Measurements from ENCODE around the gene RASSF6.
A peak's percentile ranks its signal among the peaks of the same experiment; 100 is the strongest.
"Not testable (repeated sequence)": the region's sequence is repeated elsewhere in the genome, so short reads cannot be mapped to it uniquely, and the experiment has no call there.

RASSF6 gene

DNA sequence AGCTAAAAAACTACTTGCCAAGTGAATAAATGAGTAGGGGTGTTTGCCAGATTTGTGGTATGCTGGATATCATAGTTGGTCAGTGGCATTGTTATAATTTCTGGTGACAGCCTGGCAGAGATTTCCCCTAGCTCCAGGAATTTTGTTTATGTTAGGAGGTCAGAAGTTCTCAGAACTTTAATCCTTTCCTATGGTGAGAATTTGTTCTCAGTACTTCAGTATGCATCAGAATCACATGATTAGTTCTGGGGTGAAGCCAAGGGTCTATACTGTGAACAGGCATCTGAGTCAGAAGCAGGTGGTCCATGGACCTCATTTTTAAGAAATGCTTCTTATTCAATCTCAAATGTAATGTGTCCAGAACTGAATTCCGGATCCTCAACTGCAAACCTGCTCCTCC, 10.5 kb downstream of the RASSF6 start:
- peak; percentile 74 for DNase-seq (ENCODE audit: low read depth)

DNA sequence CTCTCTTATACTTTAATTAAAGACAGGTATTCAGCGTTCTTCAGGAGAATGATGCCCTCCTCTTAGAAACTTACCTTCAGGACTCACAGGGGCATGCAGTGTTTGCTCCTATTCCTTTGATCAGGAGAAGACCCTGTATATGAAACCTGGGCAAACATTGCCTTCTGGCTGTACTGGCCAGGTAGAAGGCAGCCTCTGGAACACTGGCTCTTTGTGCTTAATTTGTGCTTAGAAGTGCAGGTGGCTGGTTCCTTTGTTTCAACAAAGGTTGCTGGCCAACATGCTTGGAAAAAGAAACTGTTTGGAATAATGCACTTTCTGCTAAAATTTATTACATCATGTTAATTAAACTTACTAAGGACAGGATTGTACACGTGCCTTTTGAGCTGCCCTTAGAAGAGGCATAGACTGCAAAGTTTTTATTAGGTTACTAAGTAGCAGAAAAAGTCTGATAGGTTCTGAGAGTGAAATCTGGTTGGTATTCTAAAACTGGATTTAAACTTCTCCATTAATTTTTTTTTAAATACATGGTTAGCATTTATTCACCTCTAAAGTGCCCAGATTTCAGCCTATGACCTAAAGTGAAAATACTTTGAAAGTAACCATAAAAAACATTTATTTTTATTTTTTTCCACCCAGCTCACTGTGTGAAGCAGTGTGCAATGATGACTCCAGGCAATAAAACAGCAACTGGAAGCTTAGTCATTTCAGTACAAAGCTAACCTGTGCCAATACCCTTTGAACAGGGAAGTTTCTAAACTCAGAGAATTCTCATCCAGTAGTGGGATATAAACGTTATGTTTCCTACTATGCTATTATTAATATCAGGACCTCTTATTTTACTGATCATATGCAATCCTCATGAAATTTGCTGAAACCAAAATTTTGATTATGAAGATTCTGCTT, 11.3 kb downstream of the RASSF6 start:
- no peak for DNase-seq (ENCODE audit: low read depth)

DNA sequence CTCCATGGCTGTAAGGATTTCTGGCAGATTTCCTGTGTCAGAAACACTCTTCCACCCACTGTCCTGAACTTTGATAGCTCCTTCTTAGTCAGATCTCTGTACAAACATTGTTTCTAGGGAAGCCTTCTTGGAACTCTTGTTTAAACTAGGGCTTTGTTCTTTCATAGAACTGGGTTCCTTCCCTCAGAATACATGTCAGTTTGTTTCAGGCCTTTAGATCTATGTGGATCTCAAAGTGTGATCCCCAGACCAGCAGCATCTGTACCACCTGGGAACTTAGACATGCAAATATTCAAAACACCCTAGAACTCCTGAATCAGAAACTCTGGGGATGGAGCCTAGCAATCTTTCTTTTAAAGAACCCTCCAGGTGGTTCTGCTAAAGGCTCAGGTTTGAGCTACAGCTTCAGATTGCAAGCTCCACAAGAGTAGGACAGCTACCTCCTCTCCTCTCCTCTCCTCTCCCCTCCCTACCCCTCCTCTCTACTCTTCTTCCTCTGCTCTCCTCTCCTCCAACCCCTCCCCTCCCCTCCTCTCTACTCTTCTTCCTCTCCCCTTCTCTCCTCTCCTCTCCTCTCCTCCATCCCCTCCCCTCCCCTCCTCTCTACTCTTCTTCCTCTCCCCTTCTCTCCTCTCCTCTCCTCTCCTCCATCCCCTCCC, 12.7 kb downstream of the RASSF6 start:
- DNase-seq (ENCODE audit: low read depth): no peak

DNA sequence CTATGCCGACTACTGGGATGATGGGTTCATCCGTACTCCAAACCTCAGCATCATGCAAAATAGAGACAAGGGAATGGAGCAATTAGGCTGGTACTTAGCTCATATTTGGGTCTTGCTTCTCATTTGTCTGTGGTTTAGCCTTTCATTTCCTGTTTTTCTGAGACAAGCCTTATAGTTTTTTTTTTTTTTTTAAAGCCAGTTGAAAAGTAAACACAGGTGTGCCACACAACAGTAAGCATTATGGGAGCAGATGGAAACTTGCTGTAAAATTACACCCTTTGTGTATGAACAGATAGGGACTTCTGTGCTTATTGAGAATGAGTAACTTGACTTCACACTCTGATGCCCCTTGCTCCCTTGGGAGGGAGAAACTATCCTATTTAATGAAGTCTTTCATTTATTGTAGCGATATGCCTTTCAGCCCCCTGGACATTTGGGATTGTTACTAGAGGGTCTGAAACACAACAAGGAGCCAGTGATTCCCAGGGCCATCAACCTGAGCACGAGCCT, 13.7 kb downstream of the RASSF6 start:
- no peak for DNase-seq (ENCODE audit: low read depth)

DNA sequence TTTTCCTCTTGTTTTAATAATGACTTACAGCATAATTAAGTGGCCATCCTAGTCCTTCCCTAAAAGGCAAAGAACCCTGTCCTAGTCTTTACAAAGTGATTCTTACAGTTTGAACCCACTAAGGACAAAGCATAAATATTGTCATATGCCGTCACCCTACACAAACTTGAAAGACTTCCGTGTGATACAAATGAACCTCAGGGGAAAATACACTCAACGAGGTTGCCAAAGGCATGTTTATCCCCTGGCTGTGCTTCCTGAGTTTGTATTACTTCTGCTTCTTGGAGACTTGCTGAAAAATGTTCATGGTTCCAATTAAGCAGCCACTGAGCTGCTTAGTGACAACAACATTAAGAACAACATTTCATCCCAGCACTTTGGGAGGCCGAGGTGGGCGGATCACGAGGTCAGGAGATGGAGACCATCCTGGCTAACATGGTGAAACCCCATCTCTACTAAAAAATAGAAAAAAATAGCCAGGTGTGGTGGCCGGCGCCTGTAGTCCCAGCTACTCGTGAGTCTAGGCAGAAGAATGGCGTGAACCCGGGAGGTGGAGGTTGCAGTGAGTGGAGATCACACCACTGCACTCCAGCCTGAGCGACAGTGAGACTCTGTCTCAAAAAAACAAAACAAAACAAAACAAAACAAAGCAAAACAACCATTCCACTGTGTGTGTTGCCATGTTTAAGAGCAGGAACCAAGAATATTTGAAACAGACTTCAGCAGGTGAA, 16.2 kb downstream of the RASSF6 start:
- no peak for DNase-seq (ENCODE audit: low read depth)

DNA sequence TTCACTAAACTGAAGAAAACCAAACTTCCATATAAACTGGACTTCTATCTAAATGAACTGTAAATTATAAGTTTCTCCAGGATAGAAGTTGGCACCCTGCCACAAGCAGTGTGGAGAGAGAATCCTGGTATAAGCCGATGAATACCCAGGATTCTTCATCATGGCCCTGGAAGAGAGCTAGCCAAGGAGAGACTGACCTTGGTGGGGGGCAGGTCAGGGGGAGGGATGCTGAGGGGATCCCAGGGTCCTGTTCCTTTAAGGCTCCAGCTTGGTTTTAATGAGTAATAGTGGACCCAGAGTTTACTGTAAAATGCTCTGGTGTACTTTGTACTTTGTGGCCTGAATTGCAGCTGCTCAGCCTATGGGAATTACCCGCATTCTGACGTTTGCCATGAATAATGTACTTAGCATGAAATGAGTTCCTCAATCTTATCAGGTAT, 16.9 kb downstream of the RASSF6 start:
- peak; percentile 81 for DNase-seq (ENCODE audit: low read depth)

DNA sequence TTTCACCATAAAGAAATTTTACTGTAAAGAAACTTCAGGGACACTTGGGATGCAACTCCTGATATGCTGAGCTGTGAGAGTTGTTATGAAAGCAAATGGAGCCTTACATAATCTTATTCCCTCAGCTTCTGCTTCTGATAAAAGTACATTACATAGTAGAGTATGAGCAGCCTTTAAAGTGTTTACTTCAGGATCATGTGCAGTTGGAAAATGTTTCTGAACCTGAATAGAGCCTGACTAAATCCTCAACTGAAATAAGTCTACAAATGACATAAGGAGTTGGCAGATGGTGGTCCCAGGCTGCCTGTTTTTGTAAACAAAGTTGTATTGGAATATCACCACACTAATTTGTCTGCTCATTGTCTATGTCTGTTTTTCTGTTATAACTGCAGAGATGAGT, 19.3 kb downstream of the RASSF6 start:
- DNase-seq (ENCODE audit: low read depth): no peak

DNA sequence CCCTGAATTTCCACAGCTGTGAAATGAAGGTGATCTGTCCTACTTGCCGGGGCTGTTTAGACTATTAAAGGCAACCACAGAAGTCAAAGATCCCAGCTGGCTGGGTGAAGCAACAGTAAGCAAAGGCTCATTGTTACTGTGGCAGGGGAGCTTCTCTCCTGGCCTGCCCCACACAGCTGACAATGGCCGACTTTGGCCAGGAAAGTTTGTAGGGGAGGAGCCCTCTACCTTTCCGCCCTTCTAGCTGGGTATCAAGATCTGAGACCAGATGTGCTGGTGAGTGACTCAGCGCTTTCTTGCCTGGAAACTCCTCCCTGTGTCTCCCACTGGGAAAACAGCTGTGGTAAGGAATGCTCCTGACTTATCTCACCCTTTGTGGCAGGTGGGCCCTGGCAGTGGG, 21.1 kb downstream of the RASSF6 start:
- DNase-seq (ENCODE audit: low read depth): no peak

DNA sequence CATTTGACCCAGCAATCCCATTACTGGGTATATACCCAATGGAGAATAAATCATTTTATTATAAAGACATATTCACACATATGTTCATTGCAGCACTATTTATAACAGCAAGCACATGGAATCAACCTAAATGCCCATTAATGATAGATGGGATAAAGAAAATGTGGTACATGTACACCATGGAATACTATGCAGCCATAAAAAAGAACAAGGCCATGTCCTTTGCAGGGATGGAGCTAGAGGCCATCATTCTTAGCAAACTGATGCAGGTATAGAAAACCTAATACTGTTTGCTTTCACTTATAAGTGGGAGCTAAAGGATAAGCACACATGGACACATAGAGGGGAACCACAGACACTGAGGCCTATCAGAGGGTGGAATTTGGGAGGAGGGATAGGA, 22.6 kb downstream of the RASSF6 start:
- DNase-seq (ENCODE audit: low read depth): no peak

DNA sequence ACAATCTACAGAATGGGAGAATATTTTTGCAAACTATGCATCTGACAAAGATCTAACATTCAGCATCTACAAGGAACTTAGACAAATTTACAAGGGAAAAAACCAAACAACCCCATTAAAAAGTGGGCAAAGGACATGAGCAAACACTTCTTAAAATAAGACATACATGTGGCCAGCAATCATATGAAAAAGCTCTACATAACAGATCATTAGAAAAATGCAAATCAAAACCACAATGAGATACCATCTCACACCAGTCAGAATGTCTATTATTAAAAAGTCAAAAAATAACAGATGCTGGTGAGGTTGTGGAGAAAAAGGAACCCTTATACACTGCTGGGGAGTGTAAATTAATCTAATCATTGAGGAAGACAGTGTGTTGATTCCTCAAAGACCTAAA, 23.1 kb downstream of the RASSF6 start:
- DNase-seq (ENCODE audit: low read depth): not testable (repeated sequence)

DNA sequence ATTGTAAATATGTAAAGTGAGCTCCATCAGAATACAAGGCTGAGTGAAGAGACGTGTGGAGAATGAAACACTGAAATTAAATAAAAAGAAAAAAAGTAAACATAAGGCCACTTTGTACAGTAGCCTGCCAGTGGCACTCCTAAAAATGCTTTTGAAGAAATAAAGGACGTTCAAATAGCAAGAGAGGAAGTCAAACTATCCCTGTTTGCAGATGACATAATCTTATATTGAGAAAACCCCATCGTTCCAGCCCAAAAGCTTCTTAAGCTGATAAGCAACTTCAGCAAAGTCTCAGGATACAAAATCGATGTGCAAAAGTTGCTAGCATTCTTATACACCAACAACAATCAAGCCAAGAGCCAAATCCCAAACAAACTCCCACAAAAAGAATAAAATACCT, 24.2 kb downstream of the RASSF6 start:
- no peak for DNase-seq (ENCODE audit: low read depth)

DNA sequence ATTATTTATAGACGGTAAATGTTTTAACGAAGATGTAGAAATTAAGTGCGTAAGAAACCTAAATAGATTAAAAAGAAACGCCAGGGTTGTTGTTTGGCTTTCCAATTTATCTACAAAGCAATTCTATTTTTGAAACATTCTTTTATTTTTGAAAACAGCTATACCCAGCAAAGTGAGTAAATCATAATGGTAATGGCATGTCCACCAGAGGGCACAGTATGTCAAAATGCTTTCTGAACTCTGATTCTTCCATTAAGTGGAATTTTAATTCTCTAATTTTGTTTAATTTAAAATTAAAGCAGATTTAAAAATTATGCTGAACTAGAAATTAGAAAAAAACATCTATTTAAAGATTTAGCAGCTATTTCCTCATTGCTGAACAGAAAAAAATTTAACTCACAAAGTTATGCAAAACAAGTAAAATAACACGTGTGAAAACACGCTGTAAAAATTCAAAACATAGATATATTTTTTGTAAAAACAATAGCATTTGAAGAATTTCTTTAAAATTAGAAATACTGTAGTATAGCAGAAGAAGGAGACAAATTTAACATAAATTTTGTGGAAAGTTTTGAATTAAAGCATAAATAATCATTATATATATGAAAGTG, 26.5 kb downstream of the RASSF6 start:
- no peak for DNase-seq (ENCODE audit: low read depth)

DNA sequence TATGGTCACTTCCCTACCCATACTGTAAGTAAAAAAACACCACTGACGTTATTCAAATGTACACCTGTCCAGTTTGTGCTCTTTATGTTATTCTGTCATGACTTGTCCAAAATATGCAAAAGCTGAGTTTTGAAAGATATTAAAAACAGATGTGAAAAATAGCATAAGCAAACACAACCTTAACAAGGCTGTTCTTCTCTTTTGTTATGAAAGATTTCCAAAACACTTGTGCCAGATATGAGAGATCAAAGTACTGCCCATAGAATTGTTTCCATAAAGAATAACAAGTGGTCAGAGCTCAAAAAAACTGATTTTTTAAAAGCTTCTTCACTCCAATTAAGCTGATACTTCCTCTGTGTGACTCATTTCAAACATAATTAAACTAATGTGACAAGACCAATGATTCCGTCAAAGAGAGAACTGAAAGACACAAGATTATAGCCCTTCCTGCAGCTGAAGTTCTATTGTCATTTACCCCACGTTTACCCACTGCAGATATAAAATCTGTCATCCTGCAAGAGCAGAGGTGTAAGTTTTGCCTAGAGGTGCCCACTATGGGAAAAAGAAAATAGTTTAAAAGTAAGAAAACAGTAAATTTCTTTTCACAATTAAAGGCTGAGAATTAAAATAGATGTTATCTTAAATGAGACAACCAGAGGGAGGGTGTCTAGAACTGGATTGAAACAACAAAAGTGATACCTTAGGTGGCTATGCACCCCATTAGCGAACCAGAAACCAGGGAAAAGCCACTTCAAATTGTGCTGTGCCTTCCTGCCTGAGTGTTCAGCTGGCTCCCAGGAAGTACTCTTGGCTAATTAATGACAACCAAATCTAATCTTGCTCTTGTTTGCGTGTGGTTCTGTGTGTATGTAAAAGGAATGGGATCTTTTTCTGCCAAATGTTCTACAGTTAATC, 30.1 kb downstream of the RASSF6 start:
- no peak for DNase-seq (ENCODE audit: low read depth)

DNA sequence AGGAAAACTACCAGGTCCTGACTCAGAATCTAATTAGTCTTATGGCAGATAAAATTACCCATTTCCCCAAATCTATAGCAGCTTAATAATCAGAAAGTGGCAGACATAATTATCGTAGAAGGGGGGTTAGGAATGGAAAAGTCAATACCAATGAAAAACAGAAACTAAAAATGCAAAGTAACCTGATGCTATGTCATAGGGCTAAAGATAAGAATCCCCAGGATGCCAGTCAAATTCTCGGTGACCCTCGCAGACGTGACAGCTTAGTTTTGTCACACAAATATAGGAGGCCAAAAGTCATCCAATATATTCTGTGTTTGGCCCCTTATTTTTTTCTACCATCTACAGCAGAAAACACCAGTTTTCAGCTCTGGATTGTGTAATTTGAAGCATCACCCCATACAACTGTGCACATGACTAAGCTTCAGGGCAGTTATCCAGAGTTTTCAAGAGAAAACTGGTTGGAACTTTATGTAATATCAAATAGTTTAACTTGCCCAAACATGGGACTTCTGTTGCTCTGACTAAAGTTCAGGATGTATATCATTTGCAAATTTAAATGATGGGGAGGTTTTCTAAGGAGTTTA, 30.9 kb downstream of the RASSF6 start:
- DNase-seq (ENCODE audit: low read depth): no peak

DNA sequence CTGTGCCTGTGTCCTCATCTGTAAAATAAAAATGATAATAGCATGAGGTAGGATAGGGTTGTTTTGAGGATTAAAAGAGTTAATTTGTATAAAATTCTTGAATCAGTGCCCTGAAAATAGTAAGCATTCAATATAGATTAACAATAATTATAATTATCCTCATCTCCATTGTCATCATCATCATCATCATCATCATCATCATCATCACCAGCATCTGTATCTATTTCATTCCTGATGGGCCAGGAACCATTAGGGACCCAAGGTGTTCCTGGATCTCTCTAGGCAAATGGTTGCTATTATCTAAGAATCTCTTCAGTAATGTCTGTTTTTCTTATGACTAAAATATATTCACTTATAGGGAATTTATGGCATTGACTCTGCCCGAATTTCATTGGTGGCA, 31.6 kb downstream of the RASSF6 start:
- DNase-seq (ENCODE audit: low read depth): no peak

DNA sequence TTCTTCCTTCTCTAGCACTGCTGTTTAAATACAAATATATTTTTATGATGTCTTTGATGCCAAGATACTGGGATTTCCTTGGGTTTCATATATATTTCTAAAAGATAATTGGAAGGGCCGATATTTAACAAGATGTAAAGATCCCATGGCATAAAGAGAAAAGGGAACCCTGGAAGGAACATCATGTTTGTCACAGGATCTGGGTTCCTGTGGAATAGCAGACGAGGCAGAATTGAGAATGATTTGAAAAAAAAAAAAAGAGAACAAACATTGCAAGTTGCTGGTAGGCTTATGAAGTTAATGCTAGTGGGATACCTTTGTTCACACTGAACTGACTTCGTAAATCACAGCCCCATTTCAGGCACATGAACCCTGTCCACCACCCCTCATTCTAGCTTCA, 33.6 kb downstream of the RASSF6 start:
- DNase-seq (ENCODE audit: low read depth): no peak

DNA sequence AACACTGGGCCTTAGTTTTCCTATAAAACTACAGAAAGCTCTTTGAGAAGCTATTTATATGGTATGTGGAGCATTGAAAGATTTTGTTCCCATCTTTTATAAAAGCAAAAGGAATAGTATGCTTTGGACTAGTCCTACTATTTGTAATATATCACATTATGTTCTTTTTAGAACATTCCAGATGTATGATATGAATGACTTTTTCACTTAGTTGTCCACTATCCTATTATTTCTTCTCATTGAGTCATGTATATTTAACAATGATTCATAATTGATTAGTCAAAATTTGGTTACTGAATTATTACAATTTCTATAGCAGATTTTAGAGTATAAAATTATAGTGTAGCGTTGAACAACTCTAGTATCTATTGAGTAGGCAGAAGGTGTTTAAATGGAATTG, 34.2 kb downstream of the RASSF6 start:
- no peak for DNase-seq (ENCODE audit: low read depth)

DNA sequence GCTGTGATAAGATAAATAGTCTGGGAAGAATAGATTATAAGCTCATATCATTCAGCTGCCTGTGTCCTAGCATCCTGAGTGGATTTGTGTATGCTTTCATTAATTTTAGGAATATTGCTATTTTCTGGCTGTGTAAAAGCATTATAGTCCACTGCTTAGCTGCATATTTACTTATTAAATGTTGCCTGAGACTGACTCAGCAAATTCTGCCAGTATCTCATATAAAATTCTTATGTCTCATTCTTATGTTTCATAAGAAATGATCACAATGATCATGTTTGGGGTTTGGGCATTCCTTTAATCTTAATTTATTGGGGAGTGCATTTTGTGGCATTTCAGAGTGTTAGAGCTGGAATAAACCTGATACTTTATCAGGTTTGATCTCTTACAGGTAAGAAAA, 34.9 kb downstream of the RASSF6 start:
- DNase-seq (ENCODE audit: low read depth): no peak

DNA sequence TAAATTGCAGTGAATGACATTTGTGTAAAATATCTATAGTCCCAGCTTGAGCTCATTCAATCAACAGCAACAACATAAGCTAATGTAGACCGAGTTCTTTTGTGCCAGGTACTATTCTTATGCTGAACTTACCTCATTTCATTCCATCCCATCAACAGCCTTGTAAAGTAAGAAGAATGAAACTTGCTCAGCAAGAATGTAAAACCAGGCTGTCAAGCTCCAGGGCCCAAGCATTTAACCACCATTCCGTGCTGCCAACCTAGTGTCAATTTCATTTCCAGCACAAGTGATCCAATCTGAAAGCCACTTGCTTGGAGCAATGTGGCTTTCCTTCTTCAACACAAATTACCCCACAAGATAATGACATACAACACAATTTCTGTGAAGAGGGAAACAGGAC, 36.6 kb downstream of the RASSF6 start:
- no peak for DNase-seq (ENCODE audit: low read depth)

DNA sequence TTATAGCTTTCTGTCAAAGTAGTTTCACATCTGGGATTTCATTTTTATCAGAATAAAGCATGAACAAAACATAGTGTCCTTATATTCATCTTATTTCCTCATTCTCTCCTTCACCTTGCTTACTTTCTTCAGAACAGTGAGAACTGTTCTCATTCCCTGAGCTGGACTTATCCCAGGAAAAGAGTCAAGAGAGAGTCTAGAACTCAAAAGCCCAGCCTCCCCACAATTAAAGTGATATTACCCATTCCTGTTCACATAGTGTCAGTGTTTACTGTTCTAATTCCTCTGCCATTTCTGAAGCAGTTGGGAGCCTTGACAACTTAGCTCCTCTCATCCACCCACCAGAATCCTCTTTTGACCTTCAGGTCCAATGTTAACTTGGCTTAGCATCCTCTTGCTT, 42.9 kb downstream of the RASSF6 start:
- DNase-seq (ENCODE audit: low read depth): no peak

DNA sequence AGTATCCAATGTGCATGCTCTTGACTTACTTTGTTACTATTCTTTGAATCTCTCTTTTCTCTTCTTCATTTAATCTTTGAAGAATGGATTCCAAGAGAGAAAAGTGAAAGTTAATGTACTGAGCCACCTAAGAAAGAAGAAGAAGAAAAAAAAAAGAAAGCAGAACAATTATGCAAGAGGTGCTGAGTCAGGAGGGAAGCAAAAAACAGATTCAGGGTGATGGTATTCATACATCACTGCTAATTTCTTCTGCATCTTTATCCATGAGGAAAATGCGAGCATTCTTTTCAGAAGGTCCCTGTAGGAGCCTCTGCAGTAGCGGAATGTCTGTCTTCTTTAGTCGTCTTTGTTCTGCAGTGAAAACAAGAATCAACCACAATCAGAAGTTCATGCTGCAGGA, 43.9 kb downstream of the RASSF6 start:
- no peak for DNase-seq (ENCODE audit: low read depth)

Measured in non-pigmented ciliary epithelial cell (primary cell).